C1 segment of cervical spinal cord (tissue), 14 donors: ENCODE results near the gene SLC38A9.

Experiments used
- DNase-seq, 14 donors: peaks; one replicate each; lab custom pipeline; 2025; lab: John Stamatoyannopoulos, UW

Gene SLC38A9

DNA sequence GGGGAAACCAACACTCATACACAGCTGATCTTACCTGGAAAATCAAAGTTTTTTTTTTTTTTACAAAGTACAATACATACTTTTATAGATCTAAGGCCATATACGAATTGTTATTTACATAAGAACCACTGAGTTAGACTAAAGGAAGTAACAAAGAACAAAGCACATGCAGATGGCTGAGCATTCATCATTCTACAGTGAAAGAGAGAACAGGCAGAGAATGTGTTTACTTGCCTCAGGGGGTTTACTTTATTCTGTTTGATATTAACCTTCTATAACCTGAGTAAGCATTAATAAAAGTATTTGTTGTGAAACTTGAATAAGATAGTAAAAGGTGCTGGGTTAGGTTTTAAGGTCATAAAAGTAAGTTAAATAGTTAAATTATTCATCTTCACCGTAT lies 54.7 kb downstream of the SLC38A9 start:
- no peak for DNase-seq

DNA sequence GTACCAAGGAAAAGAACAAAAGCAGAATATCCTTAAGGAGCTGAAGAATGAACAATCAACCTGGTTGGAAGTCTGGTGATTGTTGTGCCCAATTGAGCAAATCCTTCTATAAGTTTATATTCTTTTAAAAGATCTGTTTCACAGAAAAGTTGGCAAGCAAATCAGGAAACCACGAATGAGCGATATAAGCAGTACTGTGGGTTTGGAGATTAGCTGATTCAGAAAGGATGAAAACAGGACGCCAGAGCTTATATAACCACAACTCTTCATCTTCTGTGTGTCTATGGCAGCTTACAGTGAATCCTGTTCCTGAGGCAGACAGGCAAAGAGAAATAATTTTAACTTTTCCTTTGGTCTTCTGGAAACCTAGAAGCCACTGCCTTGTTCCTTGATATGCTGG lies 61.7 kb downstream of the SLC38A9 start:
- DNase-seq: no peak

DNA sequence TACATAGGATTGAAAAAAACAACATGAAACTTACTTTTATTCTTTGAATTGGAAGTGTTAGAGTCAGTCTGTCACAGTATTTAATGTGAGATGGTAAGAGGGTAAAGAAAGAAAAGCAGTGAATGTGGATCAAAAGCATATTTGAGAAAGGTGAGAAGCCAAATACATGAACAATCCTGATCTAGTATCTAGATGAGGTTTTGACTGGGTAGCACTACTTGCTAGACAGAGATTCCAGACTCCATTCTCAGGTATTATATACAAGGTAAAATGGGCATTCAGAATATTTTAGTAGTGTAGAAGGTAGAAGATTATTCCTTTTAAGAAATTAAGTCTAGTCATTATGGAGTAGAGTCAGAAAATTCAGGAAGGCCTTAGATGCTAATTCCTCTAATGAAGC lies 62.2 kb downstream of the SLC38A9 start:
- no peak for DNase-seq

DNA sequence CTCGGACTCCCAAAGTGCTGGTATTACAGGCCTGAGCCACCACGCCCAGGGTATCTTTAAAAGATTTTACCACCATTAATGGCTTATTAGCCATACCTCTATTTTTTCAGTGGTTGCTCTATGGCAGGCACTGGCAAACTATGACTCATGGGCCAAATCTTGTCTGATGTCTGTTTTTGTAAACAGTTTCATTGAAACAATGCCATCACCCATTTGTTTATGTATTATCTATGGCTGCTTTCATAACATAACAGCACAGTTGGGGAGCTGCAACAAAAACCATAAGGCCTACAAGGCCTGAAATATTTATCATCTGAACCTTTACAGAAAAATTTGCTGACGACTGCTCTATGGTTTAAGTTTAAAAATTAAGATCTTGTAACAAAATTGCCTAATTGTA lies 66.8 kb downstream of the SLC38A9 start:
- DNase-seq: no peak

DNA sequence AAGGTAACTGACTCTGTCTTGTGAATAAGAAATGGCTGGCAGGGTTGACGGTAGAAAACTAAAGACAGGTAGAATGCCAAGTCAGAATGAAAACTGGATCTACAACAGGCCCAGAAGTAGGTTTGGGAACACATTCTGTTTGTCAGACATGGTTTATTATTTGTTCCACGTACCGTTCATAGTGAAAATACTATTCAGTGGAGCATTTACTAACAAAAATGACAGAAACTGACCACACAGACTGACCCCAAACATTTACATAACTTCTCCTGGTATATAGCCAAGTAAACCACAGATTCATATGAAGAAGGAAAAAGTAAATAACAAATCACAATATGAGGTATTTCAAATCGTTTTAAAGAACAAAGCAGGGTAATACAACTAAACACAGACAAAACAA lies 73.7 kb downstream of the SLC38A9 start:
- no peak for DNase-seq

DNA sequence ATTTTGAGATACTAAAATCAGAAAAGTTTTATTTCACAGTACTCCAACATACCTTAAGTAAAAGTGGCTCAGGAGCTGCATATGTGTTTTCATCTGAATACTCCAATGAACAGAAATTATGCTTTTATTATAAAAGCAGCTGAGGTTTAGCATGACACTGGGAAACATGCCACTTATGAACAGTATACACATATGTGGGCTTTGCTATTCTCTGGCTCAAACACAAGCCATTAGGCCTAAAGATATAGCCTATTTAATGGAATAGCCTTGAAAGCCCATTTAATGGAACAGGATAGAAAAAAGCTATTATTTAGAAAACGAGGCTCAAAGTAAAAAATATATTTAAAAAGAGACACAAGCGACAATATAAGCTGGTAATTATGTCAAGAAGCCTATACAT lies 74.1 kb downstream of the SLC38A9 start:
- no peak for DNase-seq

DNA sequence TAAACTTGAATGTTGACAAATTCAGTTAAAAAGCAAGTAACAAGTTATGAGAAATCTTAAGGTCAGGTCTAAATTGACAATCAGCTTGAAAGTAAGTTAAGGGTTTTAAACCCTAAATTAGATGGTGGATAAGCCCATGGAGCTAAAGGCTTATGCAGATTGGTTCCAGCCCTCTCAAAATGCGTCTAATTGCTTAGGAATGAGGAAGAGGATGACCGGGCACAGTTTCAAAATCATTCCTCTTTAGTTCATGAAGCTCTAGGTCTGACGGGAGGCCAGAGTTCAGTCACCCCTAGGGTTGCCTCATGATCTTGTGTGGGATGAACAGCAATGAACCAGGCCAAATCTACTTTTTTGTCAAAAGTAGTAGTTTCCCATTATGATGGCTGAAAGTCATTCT lies 75.4 kb downstream of the SLC38A9 start:
- DNase-seq: no peak

DNA sequence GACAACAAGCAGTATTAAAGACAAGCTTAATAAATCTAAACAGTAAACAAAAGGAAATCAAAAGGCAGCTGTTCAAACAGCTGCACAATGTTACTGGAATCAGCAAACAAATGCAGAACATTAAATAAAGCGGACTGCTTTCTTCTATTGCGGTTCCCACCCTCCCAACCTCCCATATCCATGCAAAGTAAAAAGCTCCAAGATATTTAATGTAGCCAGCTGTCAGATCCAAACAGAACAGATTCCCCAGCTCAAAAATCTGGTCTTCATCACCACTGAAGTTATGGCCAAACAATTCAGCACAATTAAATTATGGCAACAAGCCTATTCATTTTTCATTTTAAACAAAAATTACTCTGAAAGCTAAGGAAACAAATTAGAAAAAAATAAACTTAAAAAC lies 75.9 kb downstream of the SLC38A9 start:
- DNase-seq: no peak

DNA sequence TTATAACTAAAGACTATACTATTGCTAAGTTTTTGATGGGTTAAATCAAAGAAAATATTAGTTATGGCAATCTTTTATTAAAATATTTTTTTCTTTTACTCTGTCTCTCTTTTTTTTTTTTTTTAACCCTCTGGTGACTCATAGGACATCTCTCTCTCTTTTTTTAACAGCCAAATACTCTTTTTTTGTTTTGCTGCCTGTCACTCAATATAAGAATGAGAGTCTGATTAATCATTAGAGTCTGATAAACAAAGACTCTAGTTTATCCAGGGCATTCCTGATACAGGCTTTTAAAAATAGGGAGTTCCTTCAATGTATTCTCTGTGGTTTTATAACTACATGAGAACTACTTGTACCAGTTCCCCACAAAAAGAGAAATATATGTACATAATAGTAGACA lies 77.3 kb downstream of the SLC38A9 start:
- no peak for DNase-seq

DNA sequence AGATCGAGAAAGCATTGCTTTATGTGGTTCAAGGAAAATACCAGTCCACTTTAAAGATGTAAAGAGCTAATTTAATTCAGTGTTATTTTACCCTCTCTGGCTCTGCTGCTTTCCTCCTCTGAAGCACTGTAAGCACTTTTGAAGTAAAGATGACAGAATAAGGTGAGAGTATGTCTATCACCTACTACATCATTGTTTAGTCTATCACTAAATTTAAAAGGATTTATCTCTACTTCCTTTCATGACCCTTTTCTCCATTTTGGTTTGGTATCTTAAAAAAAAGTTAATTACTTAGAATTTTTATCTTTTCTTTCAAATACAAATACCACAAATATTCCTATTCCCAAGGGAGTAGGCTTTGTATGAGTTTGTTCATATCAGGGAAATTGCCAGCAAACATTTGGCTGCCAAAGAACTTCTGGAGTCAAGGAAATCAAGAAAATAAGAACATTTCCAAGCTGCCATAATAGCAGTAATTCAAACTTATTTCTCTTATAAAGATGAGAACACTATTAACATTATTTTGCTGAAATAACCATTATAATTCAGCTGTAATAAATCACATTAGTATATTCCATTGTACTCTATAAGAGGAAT lies 77.8 kb downstream of the SLC38A9 start:
- no peak for DNase-seq

DNA sequence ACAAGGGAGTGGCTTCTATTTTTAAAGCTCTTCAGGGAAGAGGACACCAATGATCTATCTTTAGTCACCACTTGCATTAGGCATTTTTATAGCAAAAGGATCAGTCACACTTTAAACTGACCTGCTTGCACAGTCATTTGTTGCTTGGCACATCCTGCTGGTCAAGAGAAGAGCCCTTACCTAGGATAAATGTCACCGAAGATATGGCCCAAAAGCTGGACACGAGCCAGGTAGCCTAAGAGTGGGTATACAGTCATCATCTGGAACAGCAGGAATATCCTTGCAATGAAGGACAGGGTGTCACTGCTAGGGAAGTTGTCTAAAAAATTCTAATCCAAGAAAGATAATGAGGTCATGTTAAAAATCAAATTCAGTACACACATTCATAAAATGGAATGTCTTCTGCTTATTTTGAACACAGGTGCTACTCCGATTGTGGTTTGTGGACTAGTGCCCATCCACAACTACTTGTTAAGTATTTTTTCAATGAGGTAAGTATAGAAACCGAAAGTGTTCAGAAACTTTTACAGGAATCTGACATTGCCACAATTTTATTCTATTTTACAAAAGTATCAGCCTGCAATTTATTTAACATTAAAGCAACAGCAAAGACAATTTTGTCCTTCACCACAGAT lies 78.4 kb downstream of the SLC38A9 start:
- no peak for DNase-seq

DNA sequence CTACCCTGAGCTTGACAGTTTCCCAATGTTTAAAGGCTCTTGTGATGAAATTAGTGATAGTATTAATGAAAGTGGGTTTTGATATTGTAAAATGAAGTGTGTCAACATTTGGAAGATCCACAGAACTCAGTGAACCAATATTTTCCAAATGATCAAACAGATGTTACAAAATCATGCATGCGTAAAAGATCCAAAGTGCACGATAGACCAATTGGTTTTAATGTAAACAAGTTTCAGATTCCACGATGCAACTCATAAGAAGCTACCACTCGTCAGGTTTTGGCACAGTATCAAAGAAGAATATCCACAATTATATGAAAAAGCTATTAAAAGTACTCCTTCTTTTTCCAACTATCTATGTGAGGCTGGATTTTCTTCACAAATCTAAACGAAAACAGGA lies 82.3 kb downstream of the SLC38A9 start:
- no peak for DNase-seq

DNA sequence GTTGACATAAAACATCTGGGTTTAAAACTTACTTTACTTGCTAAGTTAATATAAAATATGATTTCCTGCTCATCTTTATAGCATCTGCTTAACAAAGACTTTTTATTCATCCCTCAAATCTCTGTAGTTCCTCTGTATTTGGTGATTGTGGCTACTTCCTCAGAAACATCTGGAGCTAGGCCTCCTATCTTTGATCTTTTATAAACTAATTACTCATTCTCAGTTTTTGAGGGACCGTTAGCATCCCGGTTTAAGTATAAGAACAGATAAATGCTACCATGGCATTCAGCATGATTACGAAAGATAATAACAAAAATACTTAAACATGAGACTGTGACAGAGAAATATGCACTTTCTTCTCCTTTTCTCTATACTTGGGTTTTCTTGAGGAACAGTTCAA lies 85.3 kb downstream of the SLC38A9 start:
- no peak for DNase-seq

DNA sequence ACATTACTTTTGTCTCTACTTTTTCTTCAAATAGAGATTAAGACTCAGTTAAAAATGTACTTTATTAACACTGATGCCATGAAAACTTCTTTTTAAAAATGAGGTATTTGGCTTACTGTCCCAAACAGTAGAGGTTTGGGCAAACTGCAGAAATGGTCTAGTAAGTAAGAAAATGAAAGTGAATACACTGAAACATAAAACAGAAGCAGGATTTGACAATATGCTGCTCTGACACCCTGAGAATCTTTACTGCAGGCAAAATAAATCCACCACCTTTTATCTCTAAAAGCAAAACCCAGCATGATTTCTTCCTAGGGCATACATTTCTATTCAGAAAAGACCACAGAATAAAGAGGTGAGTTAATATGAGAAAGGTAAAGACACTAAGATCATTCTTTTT lies 86.2 kb downstream of the SLC38A9 start:
- DNase-seq: no peak

DNA sequence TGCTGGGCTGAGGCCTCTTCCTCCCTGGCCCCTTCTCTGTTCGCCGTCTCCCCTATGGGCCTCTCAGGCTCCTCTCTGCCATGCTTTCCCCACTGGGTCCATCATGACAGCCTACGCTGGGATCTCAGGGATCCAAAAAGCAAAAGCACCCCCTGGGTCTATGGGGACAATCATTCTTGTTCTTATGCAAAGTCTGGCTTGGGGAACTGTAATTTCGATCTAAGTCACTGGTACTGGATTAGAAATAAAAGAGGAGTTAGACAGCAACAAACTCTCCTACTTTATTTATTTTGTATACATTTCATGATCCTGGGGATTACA lies 86.6 kb downstream of the SLC38A9 start:
- DNase-seq: no peak

DNA sequence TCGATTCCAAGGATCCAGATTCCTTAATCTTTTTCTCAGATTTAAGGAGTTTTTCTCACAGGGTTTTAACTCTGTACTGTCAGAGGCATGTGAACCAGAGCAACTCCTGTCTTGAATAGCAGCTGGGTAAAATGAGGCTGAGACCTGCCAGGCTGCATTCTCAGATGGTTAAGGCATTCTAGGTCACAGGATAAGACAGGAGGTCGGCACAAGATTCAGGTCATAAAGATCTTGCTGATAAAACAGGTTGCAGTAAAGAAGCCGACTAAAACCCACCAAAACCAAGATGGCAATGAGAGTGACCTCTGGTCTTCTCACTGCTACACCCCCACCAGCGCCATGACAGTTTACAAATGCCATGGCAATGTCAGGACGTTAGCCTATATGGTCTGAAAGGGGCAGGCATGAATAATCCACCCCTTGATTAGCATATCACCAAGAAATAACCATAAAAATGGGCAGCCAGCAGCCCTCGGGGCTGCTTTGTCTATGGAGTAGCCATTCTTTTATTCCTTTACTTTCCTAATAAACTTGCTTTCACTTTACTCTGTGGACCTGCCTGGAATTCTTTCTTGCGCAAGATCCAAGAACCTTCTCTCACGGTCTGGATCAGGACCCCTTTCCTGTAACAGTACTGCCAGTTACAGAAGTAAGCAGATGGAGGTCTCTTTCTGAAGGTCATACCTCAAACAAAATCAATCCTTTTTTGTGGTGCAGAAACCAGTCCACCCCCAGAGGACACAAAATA lies 87.1 kb downstream of the SLC38A9 start:
- DNase-seq: no peak

DNA sequence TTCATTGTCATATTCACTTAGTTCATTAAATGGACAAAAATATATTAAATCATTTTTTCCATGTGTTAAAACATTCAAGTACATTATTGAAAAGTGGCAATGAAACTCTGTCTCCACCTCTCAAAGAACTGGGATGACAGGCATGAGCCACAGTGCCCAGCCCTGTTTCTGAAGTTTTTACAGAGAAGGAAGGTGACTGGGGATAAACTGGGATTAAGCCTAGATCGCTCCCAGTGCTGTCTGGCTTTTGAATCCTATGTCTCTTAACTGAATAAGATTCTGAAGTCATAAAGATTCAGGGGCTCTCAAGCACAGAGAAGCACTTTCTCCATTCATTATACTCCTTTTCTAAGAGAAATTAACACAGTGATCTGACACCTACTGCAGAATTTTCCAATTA lies 88.3 kb downstream of the SLC38A9 start:
- DNase-seq: no peak

DNA sequence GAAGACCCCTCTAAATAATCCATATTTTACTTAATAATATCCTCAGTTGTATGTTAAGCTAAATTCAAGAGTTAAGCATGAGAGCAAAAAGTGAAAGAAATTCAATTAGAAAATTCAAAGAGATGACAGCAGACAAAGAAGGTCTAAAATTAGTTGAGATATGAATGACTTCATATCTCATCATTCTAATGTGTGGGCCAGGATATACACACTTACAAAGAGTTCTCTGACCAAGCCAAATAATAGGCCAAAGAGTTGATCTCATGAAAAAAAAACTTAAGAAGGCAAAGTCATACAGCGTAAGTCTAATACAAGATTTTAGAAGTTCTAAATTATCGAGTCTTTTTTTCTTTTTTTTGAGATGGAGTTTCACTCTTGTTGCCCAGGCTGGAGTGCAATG lies 89.7 kb downstream of the SLC38A9 start:
- no peak for DNase-seq

DNA sequence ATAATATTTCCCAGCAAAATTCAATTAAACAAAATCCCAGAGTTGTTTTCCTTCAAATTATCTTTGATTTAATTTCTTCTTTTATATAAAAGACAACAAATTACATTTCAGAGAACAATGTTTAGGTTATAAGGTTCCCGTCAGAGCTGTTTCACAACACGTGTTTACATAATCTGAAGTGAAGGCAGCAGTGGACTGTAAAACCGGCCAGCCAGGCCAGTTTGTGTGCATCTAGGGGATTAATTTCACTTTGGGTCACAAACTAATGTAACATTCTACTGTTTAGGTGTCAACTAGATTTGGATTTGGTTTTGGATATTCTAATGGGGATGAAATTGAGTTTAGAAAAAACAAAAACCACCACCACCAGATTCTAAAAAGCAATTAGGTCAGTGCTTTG lies 90.9 kb downstream of the SLC38A9 start:
- no peak for DNase-seq

DNA sequence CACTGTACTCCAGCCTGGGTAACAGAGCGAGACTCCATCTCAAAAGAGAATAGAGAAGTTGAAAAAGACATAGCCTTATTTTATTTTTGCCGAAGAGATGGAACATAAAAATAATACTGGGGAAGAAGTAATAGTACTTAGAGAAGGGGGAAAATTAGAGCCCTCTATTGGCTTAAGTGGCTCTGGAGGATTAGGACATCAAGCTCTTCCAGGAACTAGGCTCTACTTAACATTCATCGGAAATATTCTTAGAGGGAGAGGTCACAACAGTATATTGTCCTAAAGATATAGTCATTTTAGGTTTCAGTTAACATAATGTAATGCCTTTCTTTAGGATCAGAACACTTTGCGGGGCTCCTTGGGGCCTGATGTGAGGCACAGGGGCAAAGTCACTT lies 91.4 kb downstream of the SLC38A9 start:
- DNase-seq: no peak

DNA sequence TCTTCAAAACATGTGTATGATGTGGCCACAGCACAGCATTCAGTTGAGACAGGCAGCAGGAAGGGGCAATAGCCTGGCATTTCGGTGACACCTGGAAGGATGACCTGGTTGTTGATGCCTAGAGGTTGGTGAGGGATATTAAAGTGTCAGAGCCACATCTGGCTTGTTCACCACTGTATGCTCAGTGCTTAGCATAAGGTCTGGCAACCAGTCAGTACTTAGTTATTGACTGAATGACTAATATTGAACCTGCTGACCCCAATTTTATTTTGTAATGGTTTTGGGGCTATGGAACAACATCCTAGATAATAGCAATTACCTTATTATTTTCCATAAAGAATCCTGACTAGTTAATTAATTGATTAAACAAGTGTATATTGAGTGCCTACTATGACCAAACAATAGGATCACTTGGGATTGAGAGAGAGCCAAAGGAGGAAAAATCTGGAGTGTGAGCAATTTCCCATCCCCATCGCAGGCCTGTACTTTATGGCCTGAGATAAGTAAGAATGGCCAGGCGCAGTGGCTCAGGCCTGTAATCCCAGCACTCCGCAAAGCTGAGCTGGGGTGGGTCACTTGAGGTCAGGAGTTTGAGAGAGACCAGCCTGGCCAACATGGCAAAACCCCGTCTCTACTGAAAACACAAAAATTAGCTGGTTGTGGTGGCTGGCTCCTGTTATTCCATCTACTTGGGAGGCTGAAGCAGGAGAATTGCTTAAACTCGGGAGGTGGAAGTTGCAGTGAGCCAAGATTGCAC lies 91.9 kb downstream of the SLC38A9 start:
- DNase-seq: no peak

DNA sequence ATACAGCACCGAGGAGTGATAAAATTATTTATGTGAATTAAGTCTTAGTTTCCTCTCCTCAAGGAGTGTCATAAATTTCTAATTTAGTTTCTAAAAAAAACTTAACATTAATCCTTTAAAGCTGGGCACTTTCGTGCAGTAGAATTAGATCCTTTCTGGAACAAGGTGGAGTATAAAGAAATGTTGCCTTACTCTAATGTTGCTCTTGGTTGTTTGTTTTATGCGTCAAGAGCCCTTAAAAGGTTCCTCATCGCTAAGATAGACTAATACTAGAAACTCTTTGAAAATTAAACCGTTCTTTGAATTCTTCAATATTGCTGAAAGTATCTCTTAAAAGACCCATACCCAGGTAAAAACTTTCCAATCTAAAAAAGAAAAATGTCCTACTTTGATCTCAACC lies 93.8 kb downstream of the SLC38A9 start:
- DNase-seq: no peak
